ENCODE results near the gene RIPK4. TPM values are rescaled to one million over a fixed set of nuclear protein-coding genes. Genes with fewer than 3 reads are reported as not detected.
A peak's percentile ranks its signal among the peaks of the same experiment; 100 is the strongest.

Gene RIPK4
- total RNA-seq, 1 experiment from 2014 or later: 0.76 TPM

DNA sequence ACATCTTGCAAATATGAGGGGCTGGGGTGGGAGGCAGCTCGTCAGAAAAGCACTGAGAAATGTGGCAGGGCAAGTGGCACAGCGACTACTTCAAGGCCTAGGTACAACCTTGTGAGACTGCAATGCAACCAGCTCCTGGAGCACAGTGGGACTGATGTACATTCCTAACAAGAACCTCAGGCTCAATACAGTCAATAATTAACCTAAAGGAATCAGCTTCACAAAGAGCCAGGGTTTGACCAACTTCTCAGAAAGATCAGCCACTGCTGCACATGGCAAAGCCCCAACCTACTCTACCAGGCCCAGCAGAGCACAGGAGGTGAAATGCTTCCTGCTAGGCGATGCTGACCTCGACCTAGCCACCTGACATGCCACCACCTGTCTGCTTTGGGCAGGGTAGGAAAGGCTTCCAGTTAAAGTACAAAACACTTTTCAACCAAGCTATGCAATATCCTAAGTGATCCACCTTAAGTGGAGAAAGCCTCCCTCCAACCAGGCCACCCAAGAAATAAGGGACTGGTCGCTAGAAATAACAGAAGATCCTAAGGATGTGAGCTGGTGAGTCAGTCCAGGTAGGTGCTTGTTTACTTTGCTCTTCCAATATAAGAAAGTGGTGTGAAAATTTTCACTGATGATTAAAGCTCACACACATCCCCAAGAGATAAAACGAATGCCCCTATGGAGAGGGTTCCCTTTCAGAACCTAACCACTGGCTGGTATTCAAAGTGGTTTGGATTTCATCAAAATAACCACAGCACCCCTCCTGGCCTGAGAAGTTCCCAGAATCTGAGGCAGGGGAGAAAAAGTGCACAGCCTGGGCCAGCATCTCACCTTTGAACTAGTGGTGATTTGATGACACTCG is 2.1 kb downstream of the RIPK4 start:
- H3K9me3 ChIP-seq: no peaks in the 10 kb centered on the region
- no peak for DNase-seq
- no peak overlapping the region for H3K4me3 ChIP-seq
- peaks cover 5% of the 10 kb centered on the region for H3K27me3 ChIP-seq
- H3K36me3 ChIP-seq: no peaks in the 10 kb centered on the region

DNA sequence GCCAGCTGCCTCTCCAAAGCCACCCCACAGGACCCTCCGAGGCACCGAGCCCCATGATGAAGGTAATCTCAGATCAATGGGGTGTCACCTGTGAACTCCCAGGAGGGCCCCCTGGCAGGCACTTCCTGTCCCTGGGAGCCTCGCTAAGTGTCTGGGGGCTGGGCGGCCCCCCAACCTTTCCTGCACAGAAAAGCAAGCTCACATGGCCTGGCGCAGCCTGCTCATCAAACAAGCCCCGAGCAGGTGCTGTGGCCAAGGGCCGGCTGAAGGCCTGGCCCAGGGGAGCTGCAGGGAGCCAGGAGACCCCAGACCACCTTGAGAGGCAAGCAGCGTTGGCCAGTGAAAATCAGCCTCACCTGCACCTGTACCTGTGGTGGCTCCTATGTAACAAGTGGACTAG is 2.9 kb downstream of the RIPK4 start:
- no peaks in the 10 kb centered on the region for H3K9me3 ChIP-seq
- DNase-seq: no peak
- H3K36me3 ChIP-seq: no peaks in the 10 kb centered on the region
- peaks cover 5% of the 10 kb centered on the region for H3K27me3 ChIP-seq
- no peak overlapping the region for H3K4me3 ChIP-seq

DNA sequence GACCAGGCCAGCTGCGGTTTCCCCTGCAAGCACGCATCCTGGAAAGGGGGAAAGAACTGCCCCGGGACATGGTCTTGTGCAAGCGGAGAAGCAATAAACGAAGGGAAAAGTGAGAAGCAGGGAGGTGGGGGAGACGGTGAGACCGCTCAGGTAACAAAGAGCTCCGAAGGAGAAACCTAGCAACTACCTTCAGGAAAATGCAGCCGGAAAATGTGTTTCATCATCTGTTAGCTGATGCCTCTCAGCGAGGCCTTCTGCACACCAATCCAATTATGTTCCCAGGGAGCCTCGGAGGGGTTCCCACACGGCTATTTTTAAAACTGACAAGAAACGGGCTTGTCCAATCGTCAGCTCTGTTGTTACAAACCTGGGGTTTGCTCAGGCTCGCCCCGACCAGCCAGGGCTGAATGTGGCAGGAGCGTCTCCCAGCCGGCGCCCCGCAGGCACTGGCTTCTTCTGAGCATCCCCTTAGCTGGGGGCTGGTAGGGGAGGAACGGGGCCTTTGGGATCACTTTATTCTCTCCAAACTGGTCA is 3.4 kb downstream of the RIPK4 start:
- no peaks in the 10 kb centered on the region for H3K36me3 ChIP-seq
- DNase-seq: no peak
- no peak overlapping the region for H3K4me3 ChIP-seq
- H3K27me3 ChIP-seq: peaks cover 5% of the 10 kb centered on the region
- no peaks in the 10 kb centered on the region for H3K9me3 ChIP-seq

DNA sequence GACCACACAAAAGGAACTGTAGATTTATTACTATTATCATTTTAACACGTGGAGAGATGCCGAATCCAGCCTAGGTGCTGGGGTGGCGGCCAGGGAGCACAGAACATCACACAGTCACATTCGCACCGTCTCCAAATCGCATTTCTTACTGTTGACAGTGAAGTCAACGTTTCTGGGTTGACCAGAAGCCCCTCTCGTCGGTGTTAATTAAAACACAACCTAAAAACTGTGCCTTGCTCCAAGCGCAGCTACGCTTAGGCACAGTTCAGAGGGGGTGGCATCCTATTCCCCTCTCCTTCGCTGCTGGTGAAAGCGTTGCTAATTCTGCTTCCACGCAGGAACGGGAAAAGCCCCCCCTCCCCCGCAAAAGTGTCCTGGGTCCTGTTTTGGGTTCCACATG is 4.1 kb downstream of the RIPK4 start:
- no peaks in the 10 kb centered on the region for H3K36me3 ChIP-seq
- no peak for DNase-seq
- peaks cover 5% of the 10 kb centered on the region for H3K27me3 ChIP-seq

DNA sequence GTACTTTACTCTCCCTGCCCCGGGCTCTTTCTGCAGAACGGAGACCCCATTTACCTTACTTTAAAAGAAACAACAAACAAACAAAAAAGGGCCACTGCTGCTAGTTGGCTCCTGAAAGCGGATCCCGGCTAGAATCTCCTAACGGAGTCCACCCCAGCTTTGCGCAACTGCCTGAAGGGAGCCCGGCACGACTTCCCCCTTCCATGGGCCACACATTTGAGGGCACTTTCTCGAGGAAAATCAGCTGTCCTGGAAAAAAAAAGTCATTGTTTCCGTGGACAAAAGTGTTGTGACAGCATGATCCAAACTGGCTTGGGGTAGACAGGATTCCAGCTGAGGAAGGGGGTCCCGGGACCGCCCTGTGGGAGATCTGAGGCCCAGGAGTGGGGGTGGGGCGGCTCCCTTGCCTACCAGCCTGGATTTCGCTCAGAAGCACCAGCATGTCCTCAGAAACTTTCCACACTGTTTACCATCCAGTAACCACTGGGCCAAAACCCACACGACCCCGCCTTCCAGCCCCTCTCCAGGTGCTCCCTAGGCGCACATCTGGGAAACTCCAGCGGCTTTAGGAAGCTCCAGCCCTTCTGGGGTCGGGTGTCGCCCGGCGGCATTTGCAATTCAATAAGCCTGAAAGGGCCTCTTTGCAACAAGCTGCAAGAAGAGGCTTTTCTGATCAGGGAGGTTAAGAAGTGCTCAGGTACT is 4.8 kb downstream of the RIPK4 start:
- H3K27me3 ChIP-seq: peaks cover 2% of the 10 kb centered on the region; the same call in 1 of the 2 replicates
- H3K36me3 ChIP-seq: no peaks in the 10 kb centered on the region
- no peak overlapping the region for H3K4me3 ChIP-seq
- DNase-seq: no peak
- no peaks in the 10 kb centered on the region for H3K9me3 ChIP-seq

More for the DNA sequence above, 4.1 kb downstream of the RIPK4 start:
- H3K4me3 ChIP-seq: no peak overlapping the region
- H3K9me3 ChIP-seq: no peaks in the 10 kb centered on the region

DNA sequence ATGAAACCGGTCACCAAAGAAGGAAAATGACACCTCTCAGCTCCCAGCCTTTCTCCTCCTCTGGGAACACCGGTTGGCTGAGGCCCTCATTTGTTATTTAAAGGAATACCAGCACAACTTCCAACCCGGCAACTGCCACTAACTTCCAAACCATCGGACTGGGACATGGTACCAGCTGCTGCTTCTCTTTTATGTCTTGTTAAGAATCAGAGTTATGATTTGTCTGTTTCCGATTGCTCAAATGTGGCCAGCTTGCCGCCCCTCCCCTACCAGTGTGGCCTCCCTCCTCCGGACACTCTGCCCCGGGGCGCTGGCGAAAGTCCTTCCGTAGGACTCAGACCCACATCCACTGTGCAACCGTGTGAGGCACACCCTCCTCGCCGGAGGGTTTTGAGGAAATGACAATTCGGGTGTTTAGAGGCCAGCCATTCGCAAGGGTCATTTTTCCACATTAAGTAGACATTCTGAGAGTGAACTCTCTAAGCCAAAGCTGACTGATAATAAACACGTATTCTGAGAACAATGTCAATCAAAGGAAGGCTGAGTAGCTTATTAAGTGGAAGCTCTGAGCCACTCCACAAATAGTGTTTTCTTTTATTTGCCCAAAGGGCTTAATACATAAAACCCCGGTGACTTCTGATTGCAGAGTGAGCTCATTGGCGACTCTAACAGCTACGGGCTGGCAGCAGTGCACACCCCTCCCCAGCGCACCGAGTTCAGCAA is 5.5 kb downstream of the RIPK4 start:
- no peak for DNase-seq
- Histone ChIP-seq H3K27me3 (no peaks in the 10 kb centered on the region), H3K4me3 (no peak overlapping the region), H3K9me3 (no peaks in the 10 kb centered on the region), H3K36me3 (no peaks in the 10 kb centered on the region)

DNA sequence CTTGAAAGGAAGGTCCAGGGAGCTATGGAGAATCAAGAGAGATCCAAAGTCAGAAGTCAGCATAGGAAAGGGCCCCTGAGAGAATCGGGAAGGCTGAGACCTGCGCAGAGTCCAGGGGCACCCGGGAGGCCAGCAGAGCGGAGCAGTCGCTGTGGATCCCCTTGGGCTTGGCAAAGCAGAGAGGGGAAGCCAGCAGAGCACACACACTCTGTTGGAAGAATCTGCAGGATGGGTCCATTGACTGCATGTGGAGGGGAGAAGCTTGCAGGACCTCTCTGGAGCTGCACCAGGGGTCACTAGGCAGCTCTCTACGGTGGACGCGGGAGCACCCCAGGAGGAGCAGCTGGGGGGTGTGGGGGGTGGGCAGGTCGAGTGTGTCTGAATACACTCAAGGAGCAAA is 6.4 kb downstream of the RIPK4 start:
- no peak overlapping the region for H3K4me3 ChIP-seq
- no peaks in the 10 kb centered on the region for H3K27me3 ChIP-seq
- H3K36me3 ChIP-seq: no peaks in the 10 kb centered on the region
- no peak for DNase-seq
- no peaks in the 10 kb centered on the region for H3K9me3 ChIP-seq

DNA sequence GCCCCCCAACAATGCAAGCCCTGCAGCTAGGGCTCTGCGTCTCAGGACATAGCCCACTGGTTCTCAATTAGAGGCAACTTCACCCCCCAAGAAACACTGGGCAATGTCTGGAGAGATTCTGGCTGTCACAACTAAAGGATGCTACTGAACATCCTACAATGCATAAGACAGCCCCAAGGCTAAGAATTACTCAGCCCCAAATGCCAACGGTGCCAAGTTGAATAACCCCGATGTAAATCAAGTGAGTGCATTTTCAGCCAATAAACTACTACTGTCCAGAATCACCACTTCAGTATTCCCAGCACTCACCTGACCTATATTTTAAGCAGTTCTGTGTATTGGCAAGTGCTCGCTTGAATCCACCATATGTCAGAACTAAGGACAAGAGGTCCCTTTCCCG is 6.9 kb downstream of the RIPK4 start:
- DNase-seq: no peak

DNA sequence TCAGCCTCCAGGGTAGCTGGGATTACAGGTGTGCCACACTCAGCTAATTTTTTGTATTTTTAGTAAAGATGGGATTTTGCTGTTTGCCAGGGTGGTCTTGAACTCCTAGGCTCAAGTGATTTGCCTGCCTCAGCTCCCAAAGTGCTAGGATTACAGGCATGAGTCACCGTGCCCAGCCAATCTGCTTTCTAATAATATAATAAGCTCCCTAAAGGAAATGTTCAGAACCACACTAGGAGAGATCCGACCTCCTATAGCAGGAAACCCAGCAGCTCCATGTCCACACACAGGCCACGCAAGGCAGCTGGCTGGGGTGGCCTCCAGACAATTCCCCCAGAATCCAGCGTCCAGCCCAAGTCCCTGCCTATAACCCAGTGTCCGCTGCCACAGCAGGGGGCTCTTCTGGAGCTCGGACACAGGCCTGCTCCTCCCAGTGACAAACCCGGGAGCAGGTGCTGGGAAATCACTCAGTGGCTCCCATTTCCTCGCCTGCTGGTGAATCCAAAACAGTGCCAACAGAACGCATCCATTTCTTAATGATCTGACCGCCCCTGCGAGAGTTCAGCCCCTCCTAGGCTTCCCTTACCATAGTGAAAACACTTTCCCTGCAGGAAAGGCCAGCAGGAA is 7.5 kb downstream of the RIPK4 start:
- Histone ChIP-seq H3K36me3 (no peaks in the 10 kb centered on the region), H3K27me3 (no peaks in the 10 kb centered on the region), H3K9me3 (no peaks in the 10 kb centered on the region), H3K4me3 (no peak overlapping the region)
- no peak for DNase-seq

More for the DNA sequence above, 6.9 kb downstream of the RIPK4 start:
- H3K4me3 ChIP-seq: no peak overlapping the region
- no peaks in the 10 kb centered on the region for H3K27me3 ChIP-seq
- H3K9me3 ChIP-seq: no peaks in the 10 kb centered on the region
- no peaks in the 10 kb centered on the region for H3K36me3 ChIP-seq

DNA sequence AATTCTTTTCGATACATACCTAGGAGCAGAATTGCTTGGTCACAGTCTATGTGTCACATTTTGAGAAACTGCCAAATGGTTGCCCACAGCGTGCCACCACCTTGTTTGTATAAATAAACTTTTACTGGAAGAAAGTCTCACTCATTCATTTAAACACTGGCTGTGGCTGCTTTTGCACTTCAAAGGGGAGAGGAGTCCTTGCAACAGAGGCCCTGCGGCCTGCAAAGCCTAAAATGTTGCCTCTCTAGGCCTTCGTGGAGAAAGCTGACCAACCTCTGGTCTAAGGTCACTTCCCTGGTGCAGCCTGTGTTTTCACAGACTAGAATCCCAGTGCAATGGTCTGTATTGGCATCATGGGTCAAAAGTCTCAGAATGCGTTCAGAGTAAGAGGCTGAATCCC is 8.3 kb downstream of the RIPK4 start:
- no peak overlapping the region for H3K4me3 ChIP-seq
- H3K27me3 ChIP-seq: no peaks in the 10 kb centered on the region
- DNase-seq: peak; percentile 54
- no peaks in the 10 kb centered on the region for H3K36me3 ChIP-seq
- no peaks in the 10 kb centered on the region for H3K9me3 ChIP-seq

DNA sequence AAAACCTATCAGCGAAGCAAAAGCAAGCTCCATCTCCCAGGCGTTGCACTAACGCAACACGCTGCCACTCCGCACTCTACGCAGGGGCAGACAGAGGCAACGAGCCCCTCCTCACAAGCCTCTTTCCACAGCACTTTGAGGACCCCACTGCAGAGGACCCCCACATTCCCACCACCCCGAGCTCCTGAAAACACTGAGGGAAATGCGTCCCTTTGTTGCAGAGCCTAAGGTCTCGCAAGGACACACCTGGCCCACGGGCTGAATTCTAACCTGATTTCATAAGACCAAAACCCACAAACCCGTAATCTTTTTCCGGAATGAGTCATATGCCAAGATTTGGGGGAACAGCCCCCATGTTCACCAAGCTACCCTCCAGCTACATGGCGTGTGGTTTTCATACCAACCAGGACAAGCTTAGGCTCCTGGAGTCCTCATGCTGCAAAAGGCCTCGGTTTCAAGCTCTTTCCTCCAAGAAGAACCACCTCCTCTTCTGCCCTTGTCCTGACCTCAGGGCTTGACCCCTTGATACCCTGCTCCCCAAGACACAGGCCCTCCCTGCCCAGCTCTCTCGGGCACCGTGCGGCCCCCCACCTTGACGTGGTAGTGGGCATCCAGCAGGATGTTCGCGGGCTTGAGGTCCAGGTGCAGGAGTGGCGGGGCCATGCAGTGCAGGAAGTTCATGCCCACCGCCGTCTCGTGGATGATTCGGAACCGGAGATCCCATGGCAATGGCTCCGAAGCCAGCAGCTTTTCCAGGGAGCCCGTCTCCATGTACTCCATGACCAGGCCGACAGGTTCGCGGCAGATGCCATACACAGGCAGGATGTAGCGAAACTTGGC is 10.7 kb downstream of the RIPK4 start:
- H3K27me3 ChIP-seq: no peaks in the 10 kb centered on the region
- no peaks in the 10 kb centered on the region for H3K9me3 ChIP-seq
- H3K36me3 ChIP-seq: no peaks in the 10 kb centered on the region
- no peak for DNase-seq
- no peak overlapping the region for H3K4me3 ChIP-seq

DNA sequence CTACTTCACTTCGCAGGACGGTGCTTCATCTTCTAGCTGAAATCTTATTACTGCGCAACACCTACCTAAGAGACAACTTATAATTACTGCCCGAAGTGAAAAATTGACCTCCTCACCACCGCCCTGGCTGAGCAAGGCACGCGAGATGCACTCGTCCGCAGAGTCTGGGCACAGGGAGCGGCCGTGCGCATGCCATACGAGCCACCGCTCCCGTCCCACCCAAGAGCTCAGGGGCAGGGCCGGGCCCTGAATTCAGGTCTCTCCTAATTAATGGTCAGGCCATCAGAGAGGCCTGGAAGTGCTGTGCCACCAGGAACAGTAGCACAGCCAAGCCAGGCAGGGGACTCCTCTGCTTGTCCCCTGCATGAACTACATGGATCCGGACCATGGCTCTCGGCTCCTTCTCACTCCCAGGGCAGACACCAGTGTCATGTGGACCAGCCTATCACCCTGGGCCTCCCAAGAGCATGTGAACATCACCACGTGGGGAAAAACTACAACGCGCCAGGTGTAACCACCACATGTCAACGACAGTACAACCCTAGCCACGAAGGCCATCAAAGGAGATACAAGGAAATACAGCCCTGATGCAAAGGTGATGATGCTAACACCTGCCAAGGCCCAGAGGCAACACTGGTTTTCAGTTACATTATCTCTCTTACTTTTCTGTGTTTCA is 11.5 kb downstream of the RIPK4 start:
- Histone ChIP-seq H3K36me3 (no peaks in the 10 kb centered on the region), H3K4me3 (no peak overlapping the region), H3K27me3 (no peaks in the 10 kb centered on the region), H3K9me3 (no peaks in the 10 kb centered on the region)
- no peak for DNase-seq

DNA sequence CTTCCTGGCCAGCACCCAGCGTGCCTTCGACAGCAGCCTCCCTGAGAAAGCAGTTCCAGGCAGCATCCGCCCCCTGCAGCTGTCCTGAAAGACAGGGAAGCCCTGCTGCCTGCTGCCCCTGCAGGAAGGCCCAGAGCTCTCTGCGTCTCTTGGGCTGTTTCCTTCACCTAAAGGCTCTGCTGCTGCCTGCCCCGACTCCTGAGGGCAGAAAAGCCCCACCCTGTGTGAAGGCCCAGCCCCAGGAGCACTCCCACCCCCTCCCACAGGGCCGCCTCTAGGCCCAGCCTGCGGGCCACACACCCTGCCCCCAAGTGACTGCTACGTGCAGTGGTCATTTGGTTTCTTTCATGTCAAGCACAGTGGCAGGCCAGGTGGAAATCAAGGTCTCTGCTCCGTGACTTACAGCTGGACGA is 12.4 kb downstream of the RIPK4 start:
- Histone ChIP-seq H3K9me3 (no peaks in the 10 kb centered on the region), H3K27me3 (no peaks in the 10 kb centered on the region), H3K4me3 (no peak overlapping the region), H3K36me3 (no peaks in the 10 kb centered on the region)
- DNase-seq: no peak

DNA sequence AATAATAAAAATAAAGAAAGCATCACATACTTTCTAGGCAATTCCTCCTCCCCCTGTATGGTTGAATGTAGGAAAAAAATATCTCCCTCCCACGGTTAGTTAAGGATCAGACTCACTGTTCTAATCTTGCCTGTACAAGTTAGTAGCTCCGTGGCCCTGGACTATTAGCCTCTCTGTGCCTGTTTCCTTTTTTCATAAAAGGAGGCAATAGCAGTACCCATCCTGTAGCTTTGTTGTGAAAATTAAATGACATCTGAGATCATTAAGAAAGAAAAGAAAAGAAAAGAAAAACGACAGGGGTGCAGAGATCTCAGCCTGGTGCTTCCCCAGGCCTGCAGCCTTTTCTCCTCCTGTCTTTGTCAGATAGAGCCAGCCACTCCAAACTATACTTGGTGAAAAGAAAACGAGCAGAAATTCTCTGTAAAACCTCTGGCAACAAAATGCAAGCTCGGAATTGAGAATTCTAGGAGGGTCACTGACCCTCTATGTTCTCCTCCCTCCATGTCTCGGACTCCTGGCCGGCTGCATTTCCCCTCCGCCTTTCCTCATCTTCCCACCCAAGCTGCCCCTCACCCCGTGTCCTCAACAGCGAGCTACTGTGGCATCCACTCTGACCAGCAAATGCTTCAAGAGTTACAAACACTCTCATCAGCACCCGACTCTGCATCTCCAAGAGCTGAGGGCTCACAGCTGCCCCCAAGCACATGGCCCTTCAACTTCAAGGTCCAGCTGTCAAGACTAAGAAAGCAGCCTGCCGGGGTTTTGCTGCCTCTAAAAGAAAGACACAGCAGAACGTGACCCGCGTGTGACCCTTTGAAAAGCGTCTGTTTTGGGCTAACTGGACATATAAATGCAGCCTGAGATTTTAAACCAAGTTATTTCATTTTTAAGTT is 13.6 kb downstream of the RIPK4 start:
- H3K36me3 ChIP-seq: no peaks in the 10 kb centered on the region
- no peaks in the 10 kb centered on the region for H3K9me3 ChIP-seq
- H3K4me3 ChIP-seq: no peak overlapping the region
- no peaks in the 10 kb centered on the region for H3K27me3 ChIP-seq
- no peak for DNase-seq

All from MG63 (cell line).